ENCODE data around the gene ARFIP1. TPM values are rescaled to one million over a fixed set of nuclear protein-coding genes. Genes with fewer than 3 reads are reported as not detected.
A peak's percentile ranks its signal among the peaks of the same experiment; 100 is the strongest.

ARFIP1 gene
- total RNA-seq, 2 donors from 2014 or later: 9.0 to 12.1 TPM

- Mint-ChIP-seq H3K9me3 (no peaks in the 10 kb centered on the region), H3K36me3 (peaks cover 10 to 22% of the 10 kb centered on the region in 2 donors), H3K27ac (no peak overlapping the region)
- ATAC-seq (peak; percentile 33 to 43), DNase-seq (ENCODE audit: low spot score in 2 of 2) (peak in 1 of 2 donors; percentile 31)
These were observed 156.9 kb downstream of the ARFIP1 start for GRCh38 chr4:152936446-152937335.

DNA sequence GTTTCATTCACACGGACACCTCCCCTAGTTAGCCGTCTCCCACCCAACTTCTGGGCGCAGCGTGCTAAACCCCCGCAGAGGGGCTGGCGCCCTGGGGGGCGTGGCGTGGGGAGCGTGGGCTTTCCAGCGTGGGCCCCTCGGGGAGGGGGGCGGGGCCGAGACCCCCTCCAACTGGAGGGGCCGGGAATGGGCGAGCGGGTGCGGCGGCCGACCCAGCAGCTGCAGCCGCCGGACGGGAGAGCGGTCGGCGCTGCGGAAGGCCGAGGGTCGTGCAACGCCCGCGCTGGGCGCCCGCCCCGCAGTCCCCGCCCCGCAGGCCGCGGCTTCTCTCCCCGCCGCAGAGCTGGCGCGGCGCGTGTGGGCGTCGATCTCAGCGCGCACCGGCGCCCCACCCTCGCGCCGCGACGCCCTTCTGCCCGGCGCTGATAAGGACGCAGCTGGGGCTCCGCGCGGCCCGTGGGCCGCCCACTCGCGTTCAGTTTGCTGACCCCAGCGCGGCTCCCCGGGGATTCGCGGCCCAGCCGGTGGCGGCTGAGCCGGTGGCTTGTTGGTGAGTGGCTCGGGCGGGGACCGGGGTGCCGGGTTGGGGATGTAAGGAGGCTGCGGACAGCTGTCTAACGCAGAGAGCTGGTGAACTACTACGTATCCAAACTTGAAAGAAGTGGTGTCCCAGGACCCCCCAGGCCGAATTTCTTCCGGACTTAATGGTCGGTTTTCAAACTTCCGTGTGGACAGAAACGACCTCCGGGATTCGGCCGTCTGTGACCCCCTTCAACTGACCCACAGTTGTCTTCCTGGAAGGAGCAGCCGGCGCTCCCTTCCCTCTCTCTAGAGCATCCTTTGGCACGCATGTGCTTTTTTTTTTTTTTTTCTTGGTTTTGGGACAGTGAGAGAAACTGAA lies 157.8 kb downstream of the ARFIP1 start:
- peaks cover 10 to 22% of the 10 kb centered on the region in 2 donors for H3K36me3 Mint-ChIP-seq
- peak; percentile 47 to 51 for ATAC-seq
- H3K27ac Mint-ChIP-seq: peak overlapping the region in 1 of 2 donors; percentile 34
- peak in 1 of 2 donors; percentile 26 for DNase-seq (ENCODE audit: low spot score in 2 of 2)
- no peaks in the 10 kb centered on the region for H3K9me3 Mint-ChIP-seq

DNA sequence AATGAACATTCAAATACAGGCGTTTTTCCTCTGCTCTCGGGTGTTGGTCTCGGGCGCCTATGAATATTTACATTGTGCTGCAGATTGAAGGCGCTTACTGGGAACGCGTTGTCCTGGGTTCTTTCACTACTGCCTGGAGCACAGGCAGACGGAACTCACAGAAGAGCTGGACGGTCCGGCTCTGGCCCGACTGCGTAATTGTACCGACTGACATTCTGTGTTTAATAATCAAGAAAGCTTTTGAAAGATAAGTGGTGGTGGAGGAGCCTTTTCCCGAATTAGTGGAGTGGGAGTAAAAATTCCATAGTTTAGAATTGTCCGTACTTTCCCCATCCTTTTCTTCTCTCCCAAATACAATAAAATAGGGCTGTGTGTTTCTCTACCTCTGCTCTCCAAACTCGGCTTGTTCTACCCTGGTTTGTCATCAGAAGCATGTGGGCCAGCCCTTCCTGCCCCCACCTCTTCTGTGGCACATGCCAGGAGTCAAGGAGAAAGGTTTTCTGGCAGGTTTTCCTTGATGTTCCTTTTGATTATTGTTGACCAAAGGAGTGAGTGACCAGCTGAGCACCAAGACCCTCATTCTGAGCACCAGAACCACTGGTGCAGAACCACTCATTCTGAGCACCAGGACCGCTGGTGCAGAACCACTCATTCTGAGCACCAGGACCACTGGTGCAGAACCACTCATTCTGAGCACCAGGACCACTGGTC lies 158.6 kb downstream of the ARFIP1 start:
- Mint-ChIP-seq H3K27ac (peak overlapping the region in 1 of 2 donors; percentile 34), H3K36me3 (peaks cover 10 to 22% of the 10 kb centered on the region in 2 donors), H3K9me3 (no peaks in the 10 kb centered on the region)
- ATAC-seq (no peak), DNase-seq (ENCODE audit: low spot score in 2 of 2) (no peak)

- Mint-ChIP-seq H3K27ac (no peak overlapping the region), H3K9me3 (no peaks in the 10 kb centered on the region), H3K36me3 (peaks cover 7 to 19% of the 10 kb centered on the region in 2 donors)
- DNase-seq (ENCODE audit: low spot score in 2 of 2) (no peak), ATAC-seq (no peak)
These were observed 159.9 kb downstream of the ARFIP1 start for GRCh38 chr4:152939621-152940020.

- H3K9me3 Mint-ChIP-seq: no peaks in the 10 kb centered on the region
- ATAC-seq: no peak
- H3K27ac Mint-ChIP-seq: no peak overlapping the region
- DNase-seq (ENCODE audit: low spot score in 2 of 2): no peak
- H3K36me3 Mint-ChIP-seq: peaks cover 0 to 11% of the 10 kb centered on the region in 2 donors
These were observed 160.7 kb downstream of the ARFIP1 start for GRCh38 chr4:152940461-152940860.

DNA sequence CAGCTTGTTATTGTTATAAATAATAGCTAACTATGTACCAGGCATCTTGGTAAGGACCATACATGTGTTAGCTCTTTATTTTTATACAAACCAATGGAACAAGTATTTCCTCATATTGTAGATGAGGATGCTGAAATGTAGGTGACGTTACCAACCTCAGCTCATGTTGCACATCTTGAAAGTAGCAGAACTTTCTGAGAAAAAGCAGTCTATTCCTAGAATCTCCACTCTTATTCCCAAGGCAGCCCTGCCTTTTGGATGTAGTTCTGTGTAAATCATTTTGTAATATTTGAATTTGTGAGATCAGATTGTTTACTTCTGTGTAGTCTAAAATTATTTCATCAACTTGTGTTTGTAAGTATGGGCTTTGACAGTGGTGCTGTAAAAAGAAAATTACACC lies 161.7 kb downstream of the ARFIP1 start:
- Mint-ChIP-seq H3K27ac (no peak overlapping the region), H3K9me3 (no peaks in the 10 kb centered on the region), H3K36me3 (peaks cover 0 to 9% of the 10 kb centered on the region in 2 donors)
- ATAC-seq (no peak), DNase-seq (ENCODE audit: low spot score in 2 of 2) (no peak)

GRCh38 chr4:152942346-152942745 lies 162.6 kb downstream of the ARFIP1 start:
- Mint-ChIP-seq H3K36me3 (peaks cover 0 to 9% of the 10 kb centered on the region in 2 donors), H3K27ac (no peak overlapping the region), H3K9me3 (no peaks in the 10 kb centered on the region)
- DNase-seq (ENCODE audit: low spot score in 2 of 2): no peak
- no peak for ATAC-seq

DNA sequence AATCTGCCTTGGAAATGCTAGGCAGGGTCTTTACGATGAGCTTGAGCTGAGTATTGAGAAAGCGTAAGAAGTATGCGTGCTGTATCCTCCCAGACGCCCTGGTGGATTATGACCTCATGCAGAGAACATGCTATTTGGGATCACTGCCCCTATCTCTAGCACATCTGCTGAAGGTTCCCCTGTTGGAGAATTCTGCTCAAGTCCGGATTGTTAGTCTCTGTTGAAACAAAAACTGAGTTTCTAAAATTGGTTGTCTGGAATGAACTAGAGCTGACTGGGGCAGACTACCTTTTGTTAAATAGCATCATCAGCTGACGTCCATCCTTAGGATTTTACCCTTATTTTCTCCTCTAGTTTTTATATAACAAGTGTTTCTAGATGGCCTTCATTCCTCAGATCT lies 163.9 kb downstream of the ARFIP1 start:
- H3K9me3 Mint-ChIP-seq: no peaks in the 10 kb centered on the region
- no peak overlapping the region for H3K27ac Mint-ChIP-seq
- ATAC-seq: no peak
- DNase-seq (ENCODE audit: low spot score in 2 of 2): no peak
- peaks cover 0 to 2% of the 10 kb centered on the region in 2 donors for H3K36me3 Mint-ChIP-seq

DNA sequence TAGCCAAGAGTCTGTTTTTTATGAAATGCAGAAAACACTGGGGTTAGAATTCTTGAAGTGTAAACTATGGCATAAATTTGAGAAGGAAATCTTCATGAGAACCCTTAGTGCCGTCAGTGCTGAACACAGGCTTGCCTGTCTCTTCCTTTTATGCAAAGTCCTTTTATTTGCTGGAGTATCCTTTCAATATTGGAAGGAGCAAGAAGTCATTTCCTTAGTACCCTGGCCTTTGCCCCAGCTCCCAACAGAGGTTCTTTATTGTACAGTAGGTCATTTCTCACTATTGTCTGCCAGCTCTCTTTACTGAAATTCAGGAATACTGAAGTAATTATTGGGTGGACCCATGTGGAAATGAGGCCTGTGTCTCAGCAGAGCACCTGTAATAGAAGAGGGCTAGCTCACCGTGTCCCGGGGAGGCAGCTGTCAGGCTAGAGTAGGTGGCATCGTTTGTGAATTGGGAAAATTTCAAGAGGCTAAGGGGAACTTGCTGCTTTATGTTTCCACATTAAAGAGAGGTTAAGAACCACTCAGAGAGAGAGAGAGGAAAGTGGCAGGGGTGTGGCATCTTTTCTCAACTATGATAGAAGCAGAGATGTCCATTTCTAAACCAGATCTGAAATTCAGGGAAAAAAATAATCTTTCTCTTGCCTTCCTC lies 165.0 kb downstream of the ARFIP1 start:
- Mint-ChIP-seq H3K9me3 (no peaks in the 10 kb centered on the region), H3K27ac (peak overlapping the region in 1 of 2 donors; percentile 6), H3K36me3 (no peaks in the 10 kb centered on the region)
- DNase-seq (ENCODE audit: low spot score in 2 of 2) (no peak), ATAC-seq (no peak)

DNA sequence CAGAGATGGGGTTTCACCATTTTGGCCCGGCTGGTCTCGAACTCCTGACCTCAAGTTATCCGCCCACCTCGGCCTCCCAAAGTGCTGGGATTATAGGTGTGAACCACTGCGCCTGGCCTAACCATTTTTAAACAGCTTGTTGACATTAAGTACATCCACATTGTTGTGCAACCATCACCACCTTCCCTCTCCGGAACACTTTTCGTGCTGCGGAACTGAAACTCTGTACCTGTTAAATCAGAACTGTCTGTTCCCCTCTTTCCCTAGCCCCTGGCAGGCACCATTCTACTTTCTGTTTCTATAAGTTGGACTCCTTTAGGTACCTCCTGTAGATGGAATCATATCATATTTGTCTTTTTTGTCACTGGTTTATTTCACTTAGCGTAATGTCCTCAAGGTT lies 165.9 kb downstream of the ARFIP1 start:
- DNase-seq (ENCODE audit: low spot score in 2 of 2): no peak
- no peak for ATAC-seq
- H3K27ac Mint-ChIP-seq: no peak overlapping the region
- H3K36me3 Mint-ChIP-seq: no peaks in the 10 kb centered on the region
- H3K9me3 Mint-ChIP-seq: no peaks in the 10 kb centered on the region

DNA sequence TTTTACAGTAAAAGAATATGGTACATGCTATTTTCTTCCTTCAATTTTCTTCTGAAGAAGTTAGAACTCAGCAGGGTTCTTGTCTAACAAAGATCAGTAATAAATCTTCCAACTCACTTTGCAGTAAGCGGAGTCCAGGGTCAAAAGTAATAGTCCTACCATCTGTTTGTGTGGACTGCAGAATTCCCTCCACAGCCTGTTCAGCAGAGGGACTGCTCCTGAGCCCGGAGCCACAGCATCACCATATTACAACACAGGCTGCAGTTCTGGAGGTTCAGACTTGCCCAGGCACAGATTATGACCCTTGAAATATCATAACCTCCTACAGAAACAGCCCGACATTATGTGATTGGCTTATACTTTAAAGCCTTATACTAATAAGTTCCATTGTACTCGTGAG lies 166.7 kb downstream of the ARFIP1 start:
- Mint-ChIP-seq H3K36me3 (no peaks in the 10 kb centered on the region), H3K27ac (no peak overlapping the region), H3K9me3 (no peaks in the 10 kb centered on the region)
- DNase-seq (ENCODE audit: low spot score in 2 of 2) (no peak), ATAC-seq (no peak)

DNA sequence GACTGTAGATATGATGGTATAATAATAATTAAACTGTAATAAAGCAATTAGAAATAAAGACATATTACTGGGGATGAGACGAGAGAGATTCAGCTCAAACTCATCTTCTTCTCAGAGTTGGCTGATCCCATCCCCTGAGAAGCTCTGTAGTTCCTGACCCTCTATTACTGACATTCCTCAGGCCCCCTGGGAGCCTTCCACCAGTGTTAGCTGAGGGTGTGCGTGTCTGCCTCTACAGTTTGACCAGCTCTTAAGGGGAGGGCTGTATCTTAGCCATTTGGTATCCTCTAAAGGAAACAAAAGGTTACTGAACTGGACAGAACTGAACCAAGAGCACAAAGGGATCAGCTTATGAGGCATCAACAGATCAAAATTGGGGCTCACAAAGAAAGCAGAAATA lies 167.6 kb downstream of the ARFIP1 start:
- Mint-ChIP-seq H3K9me3 (no peaks in the 10 kb centered on the region), H3K27ac (no peak overlapping the region), H3K36me3 (no peaks in the 10 kb centered on the region)
- no peak for DNase-seq (ENCODE audit: low spot score in 2 of 2)
- ATAC-seq: no peak

- DNase-seq (ENCODE audit: low spot score in 2 of 2) (no peak), ATAC-seq (no peak)
- Mint-ChIP-seq H3K27ac (no peak overlapping the region), H3K36me3 (no peaks in the 10 kb centered on the region), H3K9me3 (no peaks in the 10 kb centered on the region)
These were observed 170.2 kb downstream of the ARFIP1 start for GRCh38 chr4:152949930-152950329.

DNA sequence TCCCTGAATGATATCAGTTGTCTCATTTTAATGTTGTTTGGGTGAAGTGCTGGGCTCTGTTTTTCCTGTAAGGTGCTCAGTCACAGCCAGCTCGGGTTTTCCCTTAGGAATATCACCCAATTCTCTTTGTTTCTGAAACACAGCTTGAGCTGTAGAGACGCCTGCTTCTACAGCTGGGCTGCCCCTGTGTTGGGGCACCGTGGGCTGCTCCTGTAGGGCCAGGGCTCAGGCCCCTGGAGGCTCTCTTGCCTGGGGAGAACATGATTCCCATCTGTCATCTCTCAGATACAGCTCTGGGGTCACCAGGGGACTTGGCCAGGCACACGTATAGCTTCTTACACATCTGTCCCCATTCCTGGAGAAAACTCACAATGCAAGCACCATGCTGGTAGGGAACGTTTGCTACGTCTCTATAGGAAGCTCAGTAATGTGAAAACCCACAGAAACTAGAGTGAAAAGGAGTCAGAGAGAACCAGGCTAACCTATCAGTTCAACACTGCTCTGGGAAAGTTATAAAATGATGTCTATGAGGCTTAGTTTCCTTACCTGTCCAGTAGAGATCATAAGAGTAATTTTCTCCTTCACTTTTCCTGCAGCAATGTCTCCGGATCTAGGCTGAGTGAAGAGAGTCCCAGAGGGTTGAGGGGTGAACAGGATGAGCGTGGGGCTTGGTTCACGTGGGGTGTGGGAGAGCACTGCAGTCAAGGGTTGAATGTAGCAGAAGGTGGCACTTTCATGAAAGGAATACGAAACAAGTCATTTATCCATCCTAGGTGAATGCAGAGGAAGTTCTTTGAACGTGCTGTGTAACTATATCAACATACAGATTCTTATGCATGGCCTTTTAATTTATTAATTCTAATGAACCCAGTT lies 170.9 kb downstream of the ARFIP1 start:
- no peak for DNase-seq (ENCODE audit: low spot score in 2 of 2)
- H3K36me3 Mint-ChIP-seq: no peaks in the 10 kb centered on the region
- H3K27ac Mint-ChIP-seq: no peak overlapping the region
- no peaks in the 10 kb centered on the region for H3K9me3 Mint-ChIP-seq
- ATAC-seq: no peak

DNA sequence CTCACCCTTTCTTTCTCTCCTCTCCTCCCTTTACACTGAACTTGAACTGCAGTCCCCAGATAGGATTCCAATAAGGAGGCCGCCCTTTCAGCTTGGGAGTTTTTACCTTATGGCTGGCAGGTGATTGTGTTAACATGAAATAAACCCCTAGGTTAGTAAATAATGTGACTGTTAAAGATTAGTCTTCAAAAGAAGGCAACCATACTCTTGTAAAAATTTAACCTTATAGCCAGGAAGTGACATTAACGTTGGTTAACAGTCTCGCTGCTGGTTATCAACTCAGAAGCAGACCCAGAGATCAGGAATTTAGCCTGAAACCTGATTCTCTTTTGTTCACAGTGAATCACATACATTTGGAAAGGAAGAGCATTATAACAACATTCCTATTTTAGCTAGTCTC lies 171.6 kb downstream of the ARFIP1 start:
- ATAC-seq (no peak), DNase-seq (ENCODE audit: low spot score in 2 of 2) (no peak)
- no peaks in the 10 kb centered on the region for H3K36me3 Mint-ChIP-seq
- H3K27ac Mint-ChIP-seq: no peak overlapping the region
- H3K9me3 Mint-ChIP-seq: no peaks in the 10 kb centered on the region

Measured in activated naive CD4-positive, alpha-beta T cell treated with anti-CD3 and anti-CD28 coated beads, Interleukin-2, amount 50 U/mL, for 72 hours (primary cell).